HG02759 (cell line): Measurements from ENCODE around the gene DENND1A.

Experiments used
- ATAC-seq: cut with Tn5 transposase; IDR thresholded peaks from one replicate; pipeline ENCODE4 v1.9.1; 2021; ENCODE audit warnings: mild to moderate bottlenecking, moderate library complexity; ENCODE audit not compliant: unreplicated experiment

Gene DENND1A

GRCh38 chr9:123383512-123384170 lies 546.3 kb downstream of the DENND1A start:
- no peak for ATAC-seq

DNA sequence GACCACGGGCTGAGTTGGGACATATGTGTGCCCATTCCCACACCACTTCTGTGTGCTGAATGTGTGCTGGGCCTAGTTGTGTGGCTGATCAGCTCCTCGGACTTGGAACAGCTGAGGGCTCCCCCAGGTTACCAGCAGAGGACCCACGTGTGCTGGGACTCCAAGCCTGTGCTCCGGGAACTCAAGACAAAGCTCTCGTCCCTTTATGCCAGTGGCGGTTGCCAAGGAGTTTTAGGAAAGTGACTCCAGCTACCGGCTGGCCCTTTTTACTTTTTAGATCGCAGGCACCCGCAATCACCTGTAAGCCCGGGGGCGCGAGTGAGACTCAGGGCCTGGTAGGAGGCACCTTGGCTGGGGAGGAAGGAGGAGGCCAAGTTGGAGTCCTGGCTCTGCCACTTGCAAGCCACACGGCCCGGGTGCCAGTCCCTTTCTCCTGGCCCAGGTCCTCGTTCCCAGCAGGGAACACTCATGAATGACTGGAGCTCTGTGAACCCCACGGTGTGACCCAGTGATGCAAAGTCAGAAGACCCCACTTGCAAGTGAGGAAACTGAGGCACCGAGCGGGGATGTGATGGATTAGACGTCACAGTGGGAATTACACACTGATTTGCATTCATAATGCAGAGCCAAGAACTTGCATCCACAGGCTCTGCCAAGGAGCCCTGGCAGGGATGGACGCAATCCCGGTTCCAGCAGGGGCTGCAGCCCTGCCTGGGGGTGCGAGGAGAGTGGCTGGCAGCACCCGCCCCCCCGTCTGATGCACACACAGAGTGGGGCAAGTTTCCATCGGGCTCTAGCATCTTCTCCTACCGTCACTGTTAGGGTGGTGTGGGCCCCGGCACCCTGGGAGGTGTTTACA lies 547.0 kb downstream of the DENND1A start:
- ATAC-seq: no peak

DNA sequence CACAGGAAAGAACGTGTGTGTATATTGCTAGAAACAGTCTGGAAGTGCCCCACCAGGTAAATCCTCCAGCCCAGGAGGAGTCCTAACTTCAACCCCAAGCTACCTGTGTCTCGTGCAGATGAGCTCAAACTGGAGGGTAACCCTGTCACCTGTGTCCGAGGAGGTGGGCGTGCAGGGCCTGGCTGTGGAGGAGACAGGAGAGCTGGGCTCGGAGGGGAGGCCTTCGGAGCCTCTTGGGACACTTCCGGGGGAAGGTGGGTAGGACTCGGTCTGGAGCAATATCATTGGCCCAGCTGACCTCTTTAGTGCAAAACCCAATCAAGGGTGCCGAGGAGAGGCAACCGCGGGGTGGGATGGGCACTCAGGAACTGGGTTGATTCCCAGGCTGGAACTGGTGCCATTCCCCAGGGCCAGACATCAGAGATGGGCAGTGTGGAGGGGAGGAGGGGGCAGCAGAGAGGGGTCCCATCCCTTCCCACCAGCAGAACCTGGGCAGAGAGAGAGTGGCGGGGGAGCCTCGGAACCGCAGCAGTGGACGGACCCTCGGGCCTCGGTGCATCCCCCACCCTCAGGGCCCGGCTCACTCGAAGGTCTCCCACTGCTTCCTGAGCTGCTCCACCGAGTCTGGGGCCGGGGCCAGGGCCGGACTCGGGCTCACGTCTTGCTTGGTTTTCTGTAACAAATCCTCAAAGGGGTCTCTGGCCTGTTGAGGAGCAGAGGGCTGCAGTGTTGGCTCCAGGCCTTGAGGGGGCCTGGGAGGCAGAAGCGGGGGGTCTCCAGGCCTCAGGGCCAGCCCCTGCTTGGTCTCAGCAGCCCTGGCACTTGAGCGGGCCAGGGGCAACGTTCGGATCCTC lies 548.8 kb downstream of the DENND1A start:
- ATAC-seq: no peak

DNA sequence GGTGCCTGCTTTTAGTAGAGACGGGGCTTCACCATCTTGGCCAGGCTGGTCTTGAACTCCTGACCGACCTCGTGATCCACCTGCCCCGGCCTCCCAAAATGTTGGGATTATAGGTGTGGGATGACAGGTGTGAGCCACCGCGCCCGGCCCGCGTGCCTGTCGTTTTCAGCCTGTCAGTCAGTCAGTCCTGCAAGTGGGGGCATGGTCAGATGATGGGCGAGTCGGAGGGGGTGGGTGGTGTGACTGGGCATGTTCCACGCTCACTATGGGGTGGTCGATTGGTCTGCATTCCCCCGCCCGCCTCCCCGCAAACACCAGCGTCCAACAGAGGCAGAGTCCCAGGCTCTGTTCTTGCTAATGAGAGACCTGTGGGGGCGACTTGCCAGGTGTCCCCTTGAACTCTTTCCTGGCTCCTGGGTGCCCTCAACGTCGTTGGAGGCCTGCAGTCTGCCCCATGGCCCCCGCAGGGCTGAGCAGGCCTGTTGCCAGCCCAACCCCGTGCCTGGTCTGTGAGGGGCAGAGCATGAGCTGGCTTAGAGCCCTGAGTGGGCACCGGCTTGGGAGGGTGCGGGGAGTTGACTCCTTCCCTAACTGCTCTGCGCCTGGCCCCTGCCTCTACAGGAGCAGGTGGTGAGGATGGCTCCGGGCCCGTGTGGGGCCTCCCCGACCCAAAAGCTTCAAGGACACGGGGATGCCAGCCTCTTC lies 550.8 kb downstream of the DENND1A start:
- ATAC-seq: no peak

- ATAC-seq: no peak
Measured at GRCh38 chr9:123378025-123378424, 551.9 kb downstream of the DENND1A start.

DNA sequence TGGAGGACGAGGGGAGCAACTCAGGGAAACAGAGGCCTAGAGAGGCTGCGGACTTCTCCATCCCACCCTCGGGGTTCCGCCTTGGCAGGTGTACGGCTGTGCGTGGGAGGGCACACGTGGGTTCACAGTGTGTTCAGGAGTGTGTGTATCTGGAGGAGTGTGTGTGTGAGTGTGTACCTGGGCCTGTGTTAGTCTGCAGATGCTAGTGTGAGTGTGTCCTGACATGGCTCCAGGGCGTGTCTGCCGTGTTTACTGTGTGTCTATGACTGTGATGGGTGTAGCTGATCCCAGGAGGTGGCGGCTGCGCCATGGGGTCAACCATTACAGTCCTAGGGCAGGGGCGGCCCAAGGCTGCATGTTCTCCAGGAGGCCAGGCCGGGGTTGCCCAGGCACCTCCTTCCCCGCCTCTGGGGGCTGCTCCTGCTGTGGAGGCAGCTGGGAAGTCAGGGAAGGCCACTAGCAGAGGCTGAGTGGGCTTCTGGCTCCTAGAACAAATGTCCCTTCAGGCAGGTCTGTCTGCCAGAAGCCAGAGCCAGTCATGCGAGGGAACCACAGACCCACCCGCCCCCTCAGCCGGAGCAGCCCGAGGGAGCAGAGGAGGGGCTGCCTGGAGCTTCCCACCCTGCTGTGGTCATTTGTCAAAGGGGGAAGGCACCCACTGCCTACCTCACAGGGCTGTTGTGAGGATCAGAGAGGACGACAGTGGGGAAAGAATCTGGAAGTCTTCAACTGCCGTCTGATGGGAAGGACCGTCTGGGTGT lies 552.5 kb downstream of the DENND1A start:
- no peak for ATAC-seq

DNA sequence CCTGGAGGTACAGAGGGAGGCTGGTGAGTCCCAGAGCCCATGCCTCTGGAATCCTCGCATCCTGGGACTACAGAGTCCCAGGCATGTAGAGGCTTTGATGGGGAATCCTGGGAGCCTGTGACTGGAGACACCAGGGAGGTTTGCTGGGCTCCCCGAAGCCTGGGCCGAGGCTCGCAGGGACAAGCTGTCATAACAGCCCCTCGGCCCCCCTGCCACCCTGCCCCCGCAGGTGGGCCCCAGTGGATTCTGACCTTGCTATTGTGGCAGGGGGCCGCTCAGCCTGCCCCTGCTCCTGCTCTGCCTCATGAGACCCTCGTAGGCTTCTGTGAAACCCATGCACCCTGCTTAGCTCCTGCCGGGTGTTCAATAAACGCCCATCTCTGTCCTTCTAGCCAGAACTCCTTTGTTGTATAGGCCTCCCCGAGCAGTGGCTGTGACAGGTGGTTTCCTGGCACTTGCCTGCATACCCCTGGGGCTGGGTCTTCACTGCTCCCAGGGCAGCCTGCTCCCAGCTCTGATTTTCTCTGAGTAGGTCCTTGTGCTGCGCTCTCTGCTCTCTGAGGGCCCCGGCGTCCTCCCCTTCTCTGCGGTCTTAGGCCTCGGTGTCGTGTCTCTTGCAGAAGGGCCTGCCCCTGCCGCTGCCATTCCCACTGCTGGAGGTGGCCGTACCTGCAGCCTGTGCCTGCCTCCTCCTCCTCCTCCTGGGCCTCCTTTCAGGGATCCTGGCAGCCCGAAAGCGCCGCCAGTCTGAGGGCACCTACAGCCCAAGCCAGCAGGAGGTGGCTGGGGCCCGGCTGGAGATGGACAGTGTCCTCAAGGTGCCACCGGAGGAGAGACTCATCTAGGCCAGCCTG lies 553.5 kb downstream of the DENND1A start:
- ATAC-seq: no peak

DNA sequence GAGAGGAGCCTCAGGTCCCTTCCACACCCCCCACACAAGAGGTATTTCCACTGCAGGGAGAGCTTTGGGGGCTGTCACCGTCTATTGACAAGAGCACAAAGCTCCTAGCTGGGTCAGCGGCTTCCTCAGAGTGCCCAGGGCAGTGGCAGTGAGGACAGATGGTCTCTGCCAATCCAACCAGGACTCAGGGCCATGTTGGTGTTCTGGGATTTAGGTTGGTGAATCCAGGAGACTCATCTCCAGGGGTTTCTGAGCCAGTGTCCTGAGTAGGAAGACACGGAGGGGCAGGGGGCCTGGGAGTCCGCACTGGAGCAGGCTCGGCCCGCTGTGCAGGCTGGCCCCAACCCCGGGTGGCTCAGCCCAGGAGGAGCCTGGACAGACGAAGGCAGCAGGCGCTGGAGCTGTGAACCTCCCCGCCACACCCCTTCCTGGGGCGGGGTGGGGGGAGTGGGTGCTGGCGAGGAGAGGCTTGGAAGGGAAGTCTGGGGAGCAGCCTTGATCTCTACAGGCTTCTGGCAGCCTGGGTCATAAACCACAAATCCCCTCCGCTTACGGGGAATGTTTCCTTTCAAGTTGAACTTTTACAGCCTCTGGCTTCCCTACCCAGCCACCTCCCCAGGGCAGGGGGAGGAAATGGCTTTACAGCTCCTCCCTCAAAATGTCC lies 554.3 kb downstream of the DENND1A start:
- no peak for ATAC-seq

- ATAC-seq: no peak
Measured at GRCh38 chr9:123373946-123374345, 556.0 kb downstream of the DENND1A start.

DNA sequence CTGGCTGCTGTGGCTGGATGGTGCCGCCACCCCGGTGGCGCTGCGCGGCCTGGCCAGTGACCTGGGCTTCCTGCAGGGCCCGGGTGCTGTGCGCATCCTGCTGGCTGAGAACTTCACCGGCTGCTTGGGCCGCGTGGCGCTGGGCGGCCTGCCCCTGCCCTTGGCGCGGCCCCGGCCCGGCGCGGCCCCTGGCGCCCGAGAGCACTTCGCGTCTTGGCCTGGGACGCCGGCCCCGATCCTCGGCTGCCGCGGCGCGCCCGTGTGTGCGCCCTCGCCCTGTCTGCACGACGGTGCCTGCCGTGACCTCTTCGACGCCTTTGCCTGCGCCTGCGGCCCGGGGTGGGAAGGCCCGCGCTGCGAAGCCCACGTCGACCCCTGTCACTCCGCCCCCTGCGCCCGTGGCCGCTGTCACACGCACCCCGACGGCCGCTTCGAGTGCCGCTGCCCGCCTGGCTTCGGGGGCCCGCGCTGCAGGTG lies 556.4 kb downstream of the DENND1A start:
- ATAC-seq: no peak

DNA sequence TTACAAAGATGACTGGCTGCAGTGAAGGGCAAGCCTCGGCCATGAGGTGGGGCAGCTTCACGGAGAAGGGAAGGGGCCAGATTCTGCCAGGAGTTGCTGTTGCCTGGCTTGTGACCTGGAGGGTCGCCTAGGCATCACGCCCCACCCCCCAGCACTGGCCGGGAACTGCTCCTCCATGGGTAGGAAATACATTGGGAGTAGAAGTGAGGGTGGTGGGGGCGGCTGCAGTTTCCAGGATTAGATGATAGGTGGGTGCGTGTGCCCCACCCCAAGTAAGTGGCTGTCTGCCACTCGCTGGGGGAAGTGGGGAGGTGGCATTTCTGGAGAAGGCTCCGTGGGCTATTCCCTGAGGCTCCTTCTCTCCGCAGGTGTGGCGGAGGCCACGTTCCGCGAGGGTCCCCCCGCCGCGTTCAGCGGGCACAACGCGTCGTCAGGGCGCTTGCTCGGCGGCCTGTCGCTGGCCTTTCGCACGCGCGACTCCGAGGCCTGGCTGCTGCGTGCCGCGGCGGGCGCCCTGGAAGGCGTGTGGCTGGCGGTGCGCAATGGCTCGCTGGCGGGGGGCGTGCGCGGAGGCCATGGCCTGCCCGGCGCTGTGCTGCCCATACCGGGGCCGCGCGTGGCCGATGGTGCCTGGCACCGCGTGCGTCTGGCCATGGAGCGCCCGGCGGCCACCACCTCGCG lies 557.0 kb downstream of the DENND1A start:
- no peak for ATAC-seq

DNA sequence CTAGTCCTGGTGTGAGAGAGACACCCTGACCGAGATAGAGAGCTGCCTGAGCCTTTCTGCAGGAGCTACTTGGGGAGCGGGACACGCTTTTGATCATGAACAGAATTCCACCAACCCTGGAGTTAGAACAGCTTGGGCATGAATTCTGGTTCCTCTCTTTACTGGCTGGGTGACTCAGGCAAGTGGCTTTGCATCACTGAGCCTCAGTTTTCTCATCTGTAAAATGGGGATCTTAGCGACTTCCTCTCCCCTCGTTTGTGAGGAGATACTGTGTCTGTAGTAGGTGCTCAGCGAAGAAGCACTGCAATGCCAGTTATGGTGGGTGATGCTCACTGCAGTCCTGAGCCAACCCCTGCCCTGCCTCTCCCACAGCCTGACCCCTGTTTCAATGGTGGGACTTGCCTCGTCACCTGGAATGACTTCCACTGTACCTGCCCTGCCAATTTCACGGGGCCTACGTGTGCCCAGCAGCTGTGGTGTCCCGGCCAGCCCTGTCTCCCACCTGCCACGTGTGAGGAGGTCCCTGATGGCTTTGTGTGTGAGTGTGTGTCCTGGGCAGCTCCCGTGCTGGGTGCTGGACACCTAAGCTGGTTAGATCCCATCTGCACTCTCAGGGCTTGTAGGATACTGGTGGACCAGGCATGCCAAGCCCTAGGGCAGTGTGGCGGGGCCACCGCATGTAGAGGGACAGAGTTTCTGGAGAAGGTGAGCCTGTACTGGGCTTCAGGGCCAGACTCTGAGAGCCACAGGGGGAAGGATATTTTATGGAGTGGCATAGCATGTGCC lies 557.9 kb downstream of the DENND1A start:
- ATAC-seq: no peak

GRCh38 chr9:123371228-123371584 lies 558.7 kb downstream of the DENND1A start:
- no peak for ATAC-seq

DNA sequence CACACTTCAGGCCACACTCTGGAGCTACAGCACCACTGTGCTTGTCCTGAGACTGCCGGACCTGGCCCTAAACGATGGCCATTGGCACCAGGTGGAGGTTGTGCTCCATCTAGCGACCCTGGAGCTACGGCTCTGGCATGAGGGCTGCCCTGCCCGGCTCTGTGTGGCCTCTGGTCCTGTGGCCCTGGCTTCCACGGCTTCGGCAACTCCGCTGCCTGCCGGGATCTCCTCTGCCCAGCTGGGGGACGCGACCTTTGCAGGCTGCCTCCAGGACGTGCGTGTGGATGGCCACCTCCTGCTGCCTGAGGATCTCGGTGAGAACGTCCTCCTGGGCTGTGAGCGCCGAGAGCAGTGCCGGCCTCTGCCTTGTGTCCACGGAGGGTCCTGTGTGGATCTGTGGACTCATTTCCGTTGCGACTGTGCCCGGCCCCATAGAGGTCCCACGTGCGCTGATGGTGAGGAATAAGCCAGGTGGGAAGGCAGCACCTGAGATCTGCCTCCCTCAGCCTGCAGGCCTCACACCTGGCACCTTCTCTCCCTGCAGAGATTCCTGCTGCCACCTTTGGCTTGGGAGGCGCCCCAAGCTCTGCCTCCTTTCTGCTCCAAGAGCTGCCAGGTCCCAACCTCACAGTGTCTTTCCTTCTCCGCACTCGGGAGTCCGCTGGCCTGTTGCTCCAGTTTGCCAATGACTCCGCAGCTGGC lies 559.2 kb downstream of the DENND1A start:
- ATAC-seq: no peak

GRCh38 chr9:123370108-123370507 lies 559.8 kb downstream of the DENND1A start:
- no peak for ATAC-seq

DNA sequence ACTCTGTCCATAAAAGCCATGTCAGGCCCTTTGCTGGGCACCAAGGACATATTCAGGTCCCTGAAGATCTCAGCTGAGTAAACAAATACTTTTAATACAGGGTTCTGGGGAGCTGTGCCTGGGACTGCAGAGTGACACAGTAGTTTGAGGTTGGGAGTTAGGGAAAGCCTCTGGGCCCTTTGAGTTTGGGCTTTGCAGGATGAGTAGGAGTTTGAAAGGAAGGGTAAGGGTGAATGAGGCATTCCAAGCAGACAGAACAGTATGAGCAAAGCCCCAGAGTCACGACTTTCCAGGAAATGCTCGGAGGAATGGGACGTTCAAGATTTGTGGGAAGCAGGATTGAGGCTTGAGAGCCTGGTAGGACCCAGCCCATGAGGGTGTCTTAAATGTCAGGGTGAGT lies 560.6 kb downstream of the DENND1A start:
- no peak for ATAC-seq
